Activated CD8-positive, alpha-beta memory T cell treated with anti-CD3 and anti-CD28 coated beads for 4 hours (primary cell): ENCODE data around the gene SLC10A3.

ENCODE experiments used
- DNase-seq, 2 donors: peaks; one replicate each; pipeline ENCODE4 v3.0.0-alpha.2; 2020; ENCODE audit warnings: low read depth in 2 of 2

The SLC10A3 gene

GRCh38 chrX:154490414-154491083 lies at the start of gene SLC10A3:
TSS of gene SLC10A3 (minus strand) at chrX:154490629. CDS start at chrX:154488940, 1,689 bp downstream.
- DNase-seq, result peak; percentile 71 to 77

- DNase-seq, result no peak
These were observed 48.6 kb upstream of the SLC10A3 start for GRCh38 chrX:154539077-154539476.

GRCh38 chrX:154535892-154536291 lies 45.5 kb upstream of the SLC10A3 start:
- DNase-seq, result no peak

GRCh38 chrX:154534526-154535322 lies 44.3 kb upstream of the SLC10A3 start:
- DNase-seq, result peak; percentile 74 to 82

- DNase-seq, result no peak
These were observed 42.3 kb upstream of the SLC10A3 start for GRCh38 chrX:154532690-154533089.

- DNase-seq, result no peak
These were observed 41.2 kb upstream of the SLC10A3 start for GRCh38 chrX:154531626-154532025.

GRCh38 chrX:154530286-154530685 lies 39.9 kb upstream of the SLC10A3 start:
- no peak for DNase-seq

GRCh38 chrX:154529206-154529612 lies 38.8 kb upstream of the SLC10A3 start:
- no peak for DNase-seq

GRCh38 chrX:154526901-154527675 lies 36.7 kb upstream of the SLC10A3 start:
- DNase-seq, result no peak

GRCh38 chrX:154525606-154526490 lies 35.4 kb upstream of the SLC10A3 start:
- no peak for DNase-seq

GRCh38 chrX:154519389-154519788 lies 29.0 kb upstream of the SLC10A3 start:
- no peak for DNase-seq

GRCh38 chrX:154517101-154517781 lies 26.8 kb upstream of the SLC10A3 start:
- DNase-seq, result no peak

- DNase-seq, result no peak
These were observed 26.2 kb upstream of the SLC10A3 start for GRCh38 chrX:154516656-154517100.

- DNase-seq, result peak; percentile 86 to 87
These were observed 25.7 kb upstream of the SLC10A3 start, which contains the start of gene FAM3A for GRCh38 chrX:154515966-154516655. TSS of gene FAM3A (minus strand) at chrX:154516232. CDS start at chrX:154515772, 460 bp downstream.

GRCh38 chrX:154515090-154515965 lies 24.9 kb upstream of the SLC10A3 start:
- DNase-seq, result no peak

- DNase-seq, result no peak
These were observed 23.3 kb upstream of the SLC10A3 start for GRCh38 chrX:154513716-154514115.

GRCh38 chrX:154512879-154513553 lies 22.6 kb upstream of the SLC10A3 start:
- DNase-seq, result no peak

GRCh38 chrX:154511761-154512160 lies 21.3 kb upstream of the SLC10A3 start:
- no peak for DNase-seq
